Pulmonary artery endothelial cell (primary cell): Measurements from ENCODE around the gene EDC4. TPM values are rescaled to one million over a fixed set of nuclear protein-coding genes. Genes with fewer than 3 reads are reported as not detected.

Source experiments
- DNase-seq: peaks from one replicate; pipeline ENCODE4 v3.0.0-alpha.2; 2011; ENCODE audit warnings: low read depth, low spot score
- total RNA-seq: library from RNA; depleted of rRNA; stranded (reverse); fragments of >200 nt; gene quantifications from 2 replicates; pipeline ENCODE4 v1.2.3, GENCODE V29; 2014

Gene EDC4
- total RNA-seq, 1 donor from 2014 or later, result 73.7 TPM

DNA sequence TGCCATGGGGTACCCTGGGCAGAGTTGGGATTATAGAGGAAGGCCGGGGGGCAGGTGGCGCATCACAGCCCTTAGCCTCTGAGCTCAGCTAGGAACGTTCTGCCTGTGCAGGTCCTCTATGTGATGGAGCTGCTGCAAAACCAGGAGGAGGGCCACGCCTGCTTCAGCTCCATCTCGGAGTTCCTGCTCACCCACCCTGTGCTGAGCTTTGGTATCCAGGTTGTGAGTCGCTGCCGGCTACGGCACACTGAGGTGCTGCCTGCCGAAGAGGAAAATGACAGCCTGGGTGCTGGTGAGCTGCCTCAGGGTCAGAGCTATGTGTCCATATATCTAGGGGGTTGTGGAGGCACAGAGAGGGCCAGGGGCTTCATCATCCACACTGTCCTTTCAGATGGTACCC, 6.0 kb downstream of the EDC4 start:
- no peak for DNase-seq

DNA sequence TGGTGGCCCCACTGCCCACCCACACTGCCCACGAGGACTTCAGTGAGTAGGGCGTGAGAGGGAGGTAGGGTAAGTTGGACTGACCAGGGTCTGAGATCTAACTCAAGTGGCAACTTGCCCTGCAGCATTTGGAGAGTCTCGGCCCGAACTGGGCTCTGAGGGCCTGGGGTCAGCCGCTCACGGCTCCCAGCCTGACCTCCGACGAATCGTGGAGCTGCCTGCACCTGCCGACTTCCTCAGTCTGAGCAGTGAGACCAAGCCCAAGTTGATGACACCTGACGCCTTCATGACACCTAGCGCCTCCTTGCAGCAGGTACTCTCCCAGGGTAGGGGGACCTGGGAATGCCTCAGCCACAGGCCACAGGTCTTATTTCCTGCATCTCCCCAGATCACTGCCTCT, 6.6 kb downstream of the EDC4 start:
- no peak for DNase-seq

DNA sequence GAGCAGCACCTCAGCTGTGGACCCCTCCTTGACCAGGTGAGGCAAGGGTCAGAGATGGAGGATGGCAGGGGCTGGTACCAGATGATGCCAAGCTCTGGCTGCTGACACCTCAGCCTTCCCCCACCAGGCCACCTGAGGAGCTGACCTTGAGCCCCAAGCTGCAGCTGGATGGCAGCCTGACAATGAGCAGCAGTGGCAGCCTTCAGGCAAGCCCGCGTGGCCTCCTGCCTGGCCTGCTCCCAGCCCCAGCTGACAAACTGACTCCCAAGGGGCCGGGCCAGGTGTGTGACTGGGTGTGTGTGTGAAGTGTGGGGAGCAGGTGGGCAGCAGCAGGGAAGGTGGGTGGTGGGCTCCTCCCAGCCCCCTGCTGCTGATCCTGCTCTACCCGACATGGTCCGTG, 7.1 kb downstream of the EDC4 start:
- no peak for DNase-seq

DNA sequence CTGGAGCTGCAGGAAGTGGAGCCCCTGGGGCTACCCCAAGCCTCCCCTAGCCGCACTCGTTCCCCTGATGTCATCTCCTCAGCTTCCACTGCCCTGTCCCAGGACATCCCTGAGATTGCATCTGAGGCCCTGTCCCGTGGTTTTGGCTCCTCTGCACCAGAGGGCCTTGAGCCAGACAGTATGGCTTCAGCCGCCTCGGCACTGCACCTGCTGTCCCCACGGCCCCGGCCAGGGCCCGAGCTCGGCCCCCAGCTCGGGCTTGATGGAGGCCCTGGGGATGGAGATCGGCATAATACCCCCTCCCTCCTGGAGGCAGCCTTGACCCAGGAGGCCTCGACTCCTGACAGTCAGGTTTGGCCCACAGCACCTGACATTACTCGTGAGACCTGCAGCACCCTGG, 7.7 kb downstream of the EDC4 start:
- no peak for DNase-seq

DNA sequence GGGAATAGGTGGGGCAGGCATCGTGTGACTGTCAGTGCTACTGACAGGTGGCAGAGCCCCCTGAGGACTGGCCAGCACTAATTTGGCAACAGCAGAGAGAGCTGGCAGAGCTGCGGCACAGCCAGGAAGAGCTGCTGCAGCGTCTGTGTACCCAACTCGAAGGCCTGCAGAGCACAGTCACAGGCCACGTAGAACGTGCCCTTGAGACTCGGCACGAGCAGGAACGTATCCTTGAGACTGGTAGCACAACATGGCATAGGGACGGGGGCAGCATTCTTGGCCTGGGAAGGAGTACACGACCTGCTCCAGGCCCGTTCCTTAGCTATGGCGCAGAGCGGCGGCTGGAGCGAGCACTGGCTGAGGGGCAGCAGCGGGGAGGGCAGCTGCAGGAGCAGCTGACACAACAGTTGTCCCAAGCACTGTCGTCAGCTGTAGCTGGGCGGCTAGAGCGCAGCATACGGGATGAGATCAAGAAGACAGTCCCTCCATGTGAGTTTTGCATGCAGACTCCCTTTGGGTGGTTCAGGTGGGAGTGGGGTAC, 8.8 kb downstream of the EDC4 start:
- DNase-seq, result no peak

DNA sequence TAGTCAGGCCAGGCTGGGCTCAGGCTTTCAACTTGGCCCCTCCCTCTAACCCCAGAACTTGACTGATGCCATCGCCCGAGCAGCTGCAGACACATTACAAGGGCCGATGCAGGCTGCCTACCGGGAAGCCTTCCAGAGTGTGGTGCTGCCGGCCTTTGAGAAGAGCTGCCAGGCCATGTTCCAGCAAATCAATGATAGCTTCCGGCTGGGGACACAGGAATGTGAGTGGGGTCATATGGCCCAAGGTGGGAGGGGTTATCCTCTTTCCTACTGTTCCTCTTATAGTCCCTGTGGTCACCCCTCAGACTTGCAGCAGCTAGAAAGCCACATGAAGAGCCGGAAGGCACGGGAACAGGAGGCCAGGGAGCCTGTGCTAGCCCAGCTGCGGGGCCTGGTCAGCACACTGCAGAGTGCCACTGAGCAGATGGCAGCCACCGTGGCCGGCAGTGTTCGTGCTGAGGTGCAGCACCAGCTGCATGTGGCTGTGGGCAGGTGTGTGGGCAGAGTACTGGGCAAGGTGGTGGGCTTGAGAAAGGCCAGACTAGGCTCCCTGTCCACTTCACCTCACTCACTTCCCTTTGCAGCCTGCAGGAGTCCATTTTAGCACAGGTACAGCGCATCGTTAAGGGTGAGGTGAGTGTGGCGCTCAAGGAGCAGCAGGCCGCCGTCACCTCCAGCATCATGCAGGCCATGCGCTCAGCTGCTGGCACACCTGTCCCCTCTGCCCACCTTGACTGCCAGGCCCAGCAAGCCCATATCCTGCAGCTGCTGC, 9.7 kb downstream of the EDC4 start:
- DNase-seq, result no peak

DNA sequence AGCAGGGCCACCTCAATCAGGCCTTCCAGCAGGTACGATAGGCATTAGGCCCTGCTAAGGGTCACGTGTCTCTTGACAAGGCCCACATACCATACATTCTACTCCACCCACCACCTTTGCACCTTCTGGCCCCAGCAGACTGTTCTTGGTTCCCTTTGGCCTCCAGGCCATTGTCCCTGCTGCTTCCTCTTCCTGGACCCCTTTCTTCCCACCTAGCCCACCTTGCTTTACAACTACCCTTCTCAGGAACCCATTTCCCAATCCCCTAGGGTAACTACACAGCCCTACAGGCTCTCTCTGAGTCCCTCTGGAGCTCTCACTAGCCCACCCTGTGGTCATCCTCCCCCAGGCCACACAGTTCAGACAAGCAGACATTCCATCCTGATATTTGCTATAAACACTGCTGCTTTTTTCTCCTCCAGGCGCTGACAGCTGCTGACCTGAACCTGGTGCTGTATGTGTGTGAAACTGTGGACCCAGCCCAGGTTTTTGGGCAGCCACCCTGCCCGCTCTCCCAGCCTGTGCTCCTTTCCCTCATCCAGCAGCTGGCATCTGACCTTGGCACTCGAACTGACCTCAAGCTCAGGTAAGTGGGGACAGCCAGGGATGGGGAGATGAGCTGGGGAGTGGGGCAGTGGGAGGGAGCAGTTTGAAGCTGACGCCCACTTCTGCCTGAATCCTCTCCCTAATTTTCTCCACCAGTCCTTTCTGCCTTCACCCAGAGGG, 10.5 kb downstream of the EDC4 start:
- DNase-seq, result no peak

DNA sequence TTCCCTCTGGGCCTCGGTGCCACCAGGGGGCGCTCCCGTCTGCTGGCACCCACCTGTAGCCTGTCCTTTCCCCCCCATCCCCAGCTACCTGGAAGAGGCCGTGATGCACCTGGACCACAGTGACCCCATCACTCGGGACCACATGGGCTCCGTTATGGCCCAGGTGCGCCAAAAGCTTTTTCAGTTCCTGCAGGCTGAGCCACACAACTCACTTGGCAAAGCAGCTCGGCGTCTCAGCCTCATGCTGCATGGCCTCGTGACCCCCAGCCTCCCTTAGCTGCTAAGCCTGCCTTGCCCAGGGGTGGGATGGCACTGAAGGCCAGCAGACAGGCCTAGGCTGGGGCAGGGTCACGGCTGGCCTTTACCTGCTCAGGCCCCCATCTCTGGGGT, 11.0 kb downstream of the EDC4 start:
- no peak for DNase-seq

DNA sequence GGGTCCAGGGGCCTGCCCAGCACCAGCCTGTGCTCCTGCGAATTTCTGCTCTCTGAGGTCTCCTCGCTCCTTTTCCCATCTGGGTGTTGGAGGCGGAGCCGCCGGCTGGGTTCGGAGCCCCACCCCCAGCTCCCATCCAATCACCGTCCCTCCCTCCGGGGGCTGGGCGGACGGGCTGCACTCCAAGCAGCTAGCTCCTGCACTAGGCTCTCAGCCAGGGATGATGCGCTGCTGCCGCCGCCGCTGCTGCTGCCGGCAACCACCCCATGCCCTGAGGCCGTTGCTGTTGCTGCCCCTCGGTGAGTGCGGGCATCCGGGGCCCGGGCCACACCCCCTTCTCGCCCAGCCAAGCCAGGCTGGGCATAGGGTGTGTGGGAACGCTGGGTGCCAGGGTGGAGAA, 11.8 kb downstream of the EDC4 start, which contains the start of gene NRN1L:
Gene NRN1L (plus strand): TSS at position 202 of the 400 bp plus-strand sequence. CDS start 19 bp downstream, at position 221.
- no peak for DNase-seq

DNA sequence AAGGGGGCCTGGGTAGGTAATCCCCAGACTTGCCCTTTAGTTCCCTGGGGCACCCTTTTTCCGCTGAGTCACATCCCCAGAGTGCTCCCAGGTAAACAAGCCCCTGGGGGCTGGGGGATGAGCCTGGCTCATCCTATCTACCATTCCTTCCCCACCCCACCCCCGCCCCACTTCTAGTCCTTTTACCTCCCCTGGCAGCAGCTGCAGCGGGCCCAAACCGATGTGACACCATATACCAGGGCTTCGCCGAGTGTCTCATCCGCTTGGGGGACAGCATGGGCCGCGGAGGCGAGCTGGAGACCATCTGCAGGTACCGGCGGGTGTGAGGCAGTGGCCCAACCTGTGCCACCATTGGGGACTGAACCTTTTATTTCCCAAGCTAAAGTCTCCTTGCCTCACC, 12.7 kb downstream of the EDC4 start:
- DNase-seq, result no peak

DNA sequence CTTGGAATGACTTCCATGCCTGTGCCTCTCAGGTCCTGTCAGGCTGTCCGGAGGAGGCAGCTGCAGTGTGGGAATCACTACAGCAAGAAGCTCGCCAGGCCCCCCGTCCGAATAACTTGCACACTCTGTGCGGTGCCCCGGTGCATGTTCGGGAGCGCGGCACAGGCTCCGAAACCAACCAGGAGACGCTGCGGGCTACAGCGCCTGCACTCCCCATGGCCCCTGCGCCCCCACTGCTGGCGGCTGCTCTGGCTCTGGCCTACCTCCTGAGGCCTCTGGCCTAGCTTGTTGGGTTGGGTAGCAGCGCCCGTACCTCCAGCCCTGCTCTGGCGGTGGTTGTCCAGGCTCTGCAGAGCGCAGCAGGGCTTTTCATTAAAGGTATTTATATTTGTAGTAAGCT, 13.1 kb downstream of the EDC4 start:
- no peak for DNase-seq

DNA sequence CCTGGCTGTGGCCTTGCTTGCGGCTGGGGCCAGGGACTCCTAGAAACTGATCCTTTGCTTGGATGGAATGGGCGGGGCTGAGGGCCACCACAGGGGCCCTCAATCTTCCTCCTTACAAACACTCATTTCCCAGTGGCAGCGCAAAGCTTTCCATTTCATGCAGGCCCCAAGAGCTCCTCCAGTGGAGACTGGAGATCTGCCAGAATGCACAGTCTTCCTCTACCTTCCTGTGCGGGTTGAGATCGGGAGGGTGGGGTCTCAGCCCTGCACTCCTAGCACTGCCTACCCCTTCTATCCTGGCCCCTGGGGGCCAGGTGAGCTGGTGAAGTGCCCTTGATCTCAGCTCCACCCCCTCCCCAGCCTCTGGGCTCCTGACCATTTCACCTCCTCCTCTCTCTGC, 13.5 kb downstream of the EDC4 start:
- DNase-seq, result no peak

DNA sequence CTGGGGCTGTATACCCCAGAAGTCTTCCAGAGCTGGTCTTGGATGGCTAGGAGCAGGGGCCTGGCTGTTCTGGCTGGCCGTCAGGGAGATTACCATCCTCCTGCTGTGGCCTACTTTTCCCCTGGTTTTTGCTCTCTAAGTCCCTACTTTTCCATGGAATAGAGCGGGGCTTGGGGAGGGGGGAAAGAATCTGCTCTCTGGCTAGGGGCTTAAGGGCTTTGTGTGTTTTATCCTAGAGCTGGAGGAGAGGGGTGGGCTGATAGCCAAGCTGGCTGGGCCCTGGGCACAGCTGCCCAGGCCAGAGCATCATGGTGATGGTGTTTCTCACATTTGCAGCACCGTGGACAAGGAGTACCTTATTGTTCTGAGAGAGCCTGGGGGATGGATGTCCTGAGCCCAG, 15.5 kb downstream of the EDC4 start:
- DNase-seq, result no peak

DNA sequence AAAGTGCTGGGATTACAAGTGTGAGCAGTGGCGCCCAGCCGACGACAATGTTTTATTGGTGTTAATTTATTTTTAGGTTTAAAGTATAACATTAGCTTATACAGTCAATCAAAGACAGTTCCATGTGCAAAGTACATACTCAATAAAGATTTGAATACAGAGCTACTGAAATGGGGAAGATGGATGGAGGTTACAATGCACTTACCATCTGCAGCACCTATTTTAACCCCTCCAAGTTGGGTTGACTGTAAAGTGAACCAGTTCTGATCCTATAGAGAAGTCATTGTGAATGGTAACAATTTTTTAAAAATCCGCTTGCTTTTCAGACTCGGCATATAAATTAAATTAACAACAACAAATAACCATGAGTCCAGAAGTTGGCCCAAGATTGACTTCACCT, 19.5 kb downstream of the EDC4 start:
- no peak for DNase-seq

DNA sequence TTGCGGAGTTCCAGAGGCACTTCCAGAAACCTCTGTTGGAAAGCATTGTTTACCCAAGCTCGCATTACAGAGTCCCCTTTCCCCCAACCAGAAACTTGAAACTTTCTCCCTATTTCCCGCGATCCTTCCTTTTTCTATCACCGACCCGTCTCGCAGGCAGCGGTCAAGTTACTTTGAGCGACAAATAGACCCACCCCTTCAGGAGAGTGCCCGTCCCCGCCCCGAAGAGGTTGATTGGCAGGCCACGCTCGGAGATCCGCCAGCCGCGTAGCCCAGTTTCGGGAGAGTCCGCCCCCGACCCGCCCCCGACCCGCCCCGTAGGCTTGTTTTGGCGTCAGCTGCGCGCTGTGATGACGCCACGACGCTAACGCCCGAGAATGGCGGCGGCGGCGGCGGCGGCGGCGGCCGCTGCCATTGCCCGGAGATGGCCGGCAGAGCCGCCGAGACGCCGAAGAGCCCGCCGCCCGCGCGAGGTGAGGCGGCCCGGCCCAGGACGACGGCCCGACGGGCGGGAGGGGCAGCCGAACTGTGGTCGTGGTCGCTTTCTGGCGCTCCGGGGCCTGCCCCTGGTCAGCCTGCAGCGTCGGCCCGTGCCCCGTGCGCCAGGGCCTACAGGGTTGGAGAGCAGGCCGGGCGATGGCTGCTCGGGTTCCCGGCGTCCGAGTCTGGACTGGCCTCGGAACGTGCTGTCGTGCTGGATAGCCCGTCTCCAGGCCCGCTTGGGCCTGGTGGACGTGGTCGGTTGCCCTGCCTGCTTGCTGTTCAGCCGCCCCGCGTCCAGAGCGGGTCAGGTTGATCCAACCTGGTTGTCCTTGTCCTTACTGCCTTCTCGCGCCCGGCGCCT, 20.3 kb downstream of the EDC4 start, which contains the start of gene PSKH1:
Gene PSKH1 (plus strand): TSS at position 356 of the 844 bp plus-strand sequence. CDS start 15,496 bp downstream, outside the sequence.
- peak; percentile 87 for DNase-seq

DNA sequence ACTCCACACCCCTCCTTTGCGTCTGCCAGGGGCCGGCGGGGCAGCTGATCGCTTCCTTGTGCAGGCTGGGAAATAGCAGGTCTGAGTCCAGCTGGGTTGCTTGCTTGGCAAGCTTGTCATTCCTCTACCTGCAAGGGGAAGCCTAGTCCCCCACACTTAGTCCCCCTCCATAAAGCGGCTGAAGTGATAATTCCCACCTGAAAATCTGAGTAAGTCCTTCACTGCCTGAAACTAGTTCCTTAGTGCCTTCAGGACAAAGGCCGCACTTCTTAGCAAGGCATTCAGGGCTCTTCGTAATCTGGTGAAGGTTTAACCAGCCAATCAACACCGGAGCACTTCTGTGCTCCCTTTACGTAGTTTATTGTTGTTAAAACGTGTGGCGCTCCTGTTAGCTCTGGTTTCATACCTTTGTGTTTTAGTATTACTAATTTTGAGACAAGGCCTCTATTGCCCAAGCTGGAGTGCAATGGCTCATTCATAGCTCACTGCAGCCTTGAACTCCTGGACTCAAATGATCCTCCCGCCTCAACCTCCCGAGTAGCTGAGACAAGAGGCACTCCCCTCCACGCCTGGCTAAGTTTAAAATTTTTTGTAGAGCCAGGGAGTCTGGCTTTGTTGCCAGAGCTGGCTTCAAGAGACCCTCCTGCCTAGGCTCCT, 21.0 kb downstream of the EDC4 start:
- DNase-seq, result no peak

DNA sequence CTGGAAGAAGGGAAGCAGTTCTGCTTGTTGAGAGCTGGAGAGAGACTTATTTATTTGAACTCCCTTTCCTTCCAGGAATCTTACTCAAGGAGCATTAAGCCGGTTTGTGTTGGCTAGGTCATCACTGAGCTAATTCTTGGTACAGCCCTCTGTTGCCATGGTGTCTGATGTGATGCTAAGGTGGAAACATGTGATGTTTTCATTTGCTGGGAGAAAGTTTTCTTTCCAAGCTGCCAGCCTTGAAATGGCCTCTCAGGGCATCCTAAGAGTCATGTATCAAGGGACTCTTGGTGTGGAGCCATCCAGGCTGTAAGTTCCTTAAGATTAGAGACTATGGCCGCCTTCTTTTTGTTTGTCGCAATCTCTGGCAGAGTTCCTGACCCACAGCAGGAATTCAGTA, 24.4 kb downstream of the EDC4 start:
- peak; percentile 71 for DNase-seq

DNA sequence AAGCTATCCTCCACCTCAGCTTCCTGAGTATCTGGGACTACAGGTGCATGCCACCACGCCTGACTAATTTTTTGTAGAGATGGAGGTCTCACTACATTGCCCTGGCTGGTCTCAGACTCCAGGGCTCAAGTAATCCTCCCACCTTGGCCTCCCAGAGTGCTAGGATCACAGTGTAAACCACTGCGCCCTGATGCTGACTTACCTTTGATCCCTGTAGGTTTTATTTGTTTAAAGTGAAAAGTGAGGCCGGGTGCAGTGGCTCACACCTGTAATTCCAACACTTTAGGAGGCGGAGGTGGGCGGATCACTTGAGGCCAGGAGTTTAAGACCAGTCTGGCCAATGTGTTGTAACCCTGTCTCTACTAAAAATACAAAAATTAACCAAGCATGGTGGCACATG, 28.9 kb downstream of the EDC4 start:
- no peak for DNase-seq

DNA sequence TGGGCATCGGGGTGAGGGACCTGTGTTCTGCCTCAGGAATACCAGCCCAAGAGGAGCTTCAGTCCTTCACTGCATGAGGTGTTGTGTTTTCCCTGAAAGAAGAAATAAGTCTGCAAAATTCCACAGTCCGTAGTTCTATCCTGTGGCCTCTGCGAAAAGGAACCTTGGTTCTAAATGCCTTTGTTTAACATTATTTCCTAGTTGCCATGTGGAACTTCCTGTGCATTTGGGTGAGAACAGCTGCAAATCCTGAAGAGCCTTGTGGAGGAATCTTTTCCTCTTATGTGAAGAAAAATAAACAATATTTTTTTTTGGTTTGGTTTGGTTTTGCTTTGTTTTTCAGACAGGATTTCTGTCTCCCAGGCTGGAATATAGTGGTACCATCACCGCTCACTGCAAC, 30.0 kb downstream of the EDC4 start:
- DNase-seq, result peak; percentile 54

DNA sequence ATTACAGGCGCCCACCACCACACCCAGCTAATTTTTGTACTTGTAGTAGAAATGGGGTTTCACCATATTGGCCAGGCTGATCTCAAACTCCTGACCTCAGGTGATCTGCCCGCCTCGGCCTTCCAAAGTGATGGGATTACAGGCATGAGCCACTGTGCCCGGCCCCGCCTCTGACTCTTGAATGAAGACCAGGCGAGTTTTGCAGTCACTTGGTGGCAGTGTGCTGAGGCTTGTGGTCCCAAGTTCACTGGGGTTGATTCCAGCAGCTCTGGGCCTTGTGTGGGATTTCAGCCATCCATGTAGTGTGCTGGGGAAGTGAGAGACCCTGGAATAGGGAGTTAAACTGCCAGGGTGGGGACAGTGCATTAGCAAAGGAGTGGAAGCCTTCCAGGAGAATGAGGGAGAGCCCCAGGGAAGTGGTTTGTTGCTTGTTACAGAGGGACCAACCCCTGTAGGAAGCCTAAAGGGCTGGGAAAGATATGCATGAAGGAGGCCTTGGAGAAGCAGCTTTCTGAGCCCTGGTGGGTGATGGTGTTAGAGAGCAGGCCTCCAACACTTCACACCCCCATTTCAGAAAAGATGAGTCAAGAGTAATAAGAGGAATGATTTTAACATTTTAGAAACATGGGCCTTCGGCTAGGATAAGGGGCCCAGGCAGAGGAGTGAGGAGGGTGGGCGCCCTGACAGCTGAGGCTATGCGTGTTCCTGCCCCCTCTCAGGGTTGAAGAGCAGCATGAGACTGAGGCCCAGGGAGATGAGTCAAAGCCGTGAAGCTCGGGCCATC, 34.7 kb downstream of the EDC4 start:
- no peak for DNase-seq
